GM18907 (cell line): ENCODE data around the gene POU5F2.

Experiments
- ATAC-seq: cut with Tn5 transposase; IDR thresholded peaks from one replicate; pipeline ENCODE4 v1.9.1; 2021; ENCODE audit warnings: mild to moderate bottlenecking, moderate library complexity; ENCODE audit not compliant: unreplicated experiment

The POU5F2 gene

DNA sequence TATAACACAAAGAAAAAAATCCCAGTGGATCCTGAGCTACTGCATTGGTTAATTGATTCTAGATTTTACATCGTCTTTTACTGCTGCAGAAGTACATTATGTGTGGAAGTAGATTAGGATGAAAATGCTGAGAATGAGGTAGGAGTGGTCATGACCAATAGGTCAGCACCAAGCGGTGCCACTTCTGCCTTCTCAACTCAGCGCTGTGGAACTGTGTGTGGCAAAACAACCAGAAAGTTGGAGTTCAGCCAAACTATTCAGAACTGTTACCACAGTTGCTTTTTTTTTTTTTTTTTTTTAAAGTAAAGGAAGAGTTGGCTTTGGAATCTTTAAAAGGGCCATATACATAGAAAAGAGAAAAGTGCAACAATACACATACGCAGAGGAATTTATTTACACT is 24.2 kb downstream of the POU5F2 start:
- ATAC-seq = no peak

DNA sequence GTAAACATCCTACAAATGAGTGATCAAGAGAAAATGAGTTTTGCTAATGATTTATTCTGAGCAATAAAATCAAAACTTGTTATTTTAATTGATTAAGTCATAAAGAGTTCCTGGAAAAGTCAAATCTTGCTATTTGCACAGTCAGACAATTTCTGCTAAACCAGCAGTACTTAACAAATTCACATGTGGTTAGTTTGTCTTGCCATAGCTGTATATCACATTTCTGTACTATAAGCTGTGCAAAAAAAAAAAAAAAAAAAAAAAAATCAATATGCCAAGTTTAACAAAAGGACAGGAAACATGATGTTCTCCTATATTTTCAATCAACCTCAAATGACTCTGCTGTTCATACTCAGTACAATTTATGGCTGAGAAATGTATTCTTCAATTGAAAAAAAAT is 24.9 kb downstream of the POU5F2 start:
- ATAC-seq = no peak

DNA sequence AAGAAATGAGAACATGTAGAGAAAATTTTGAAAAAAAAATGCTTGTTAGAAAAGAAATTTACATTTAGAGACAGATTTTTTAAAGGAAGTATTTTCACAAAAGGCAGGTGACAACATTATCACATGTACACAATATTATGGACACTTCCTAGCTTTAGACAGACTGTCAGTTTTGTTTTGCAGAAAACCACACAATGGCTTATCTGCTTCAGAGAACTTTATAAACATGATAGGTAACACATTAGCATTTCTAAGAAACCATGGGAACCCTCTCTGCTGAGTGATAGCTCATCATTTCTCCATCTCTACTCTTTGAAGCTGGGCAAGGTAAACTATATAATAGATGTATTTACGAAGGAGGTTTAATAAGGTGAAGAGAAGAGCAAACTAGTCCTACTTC is 25.6 kb downstream of the POU5F2 start:
- ATAC-seq = no peak

DNA sequence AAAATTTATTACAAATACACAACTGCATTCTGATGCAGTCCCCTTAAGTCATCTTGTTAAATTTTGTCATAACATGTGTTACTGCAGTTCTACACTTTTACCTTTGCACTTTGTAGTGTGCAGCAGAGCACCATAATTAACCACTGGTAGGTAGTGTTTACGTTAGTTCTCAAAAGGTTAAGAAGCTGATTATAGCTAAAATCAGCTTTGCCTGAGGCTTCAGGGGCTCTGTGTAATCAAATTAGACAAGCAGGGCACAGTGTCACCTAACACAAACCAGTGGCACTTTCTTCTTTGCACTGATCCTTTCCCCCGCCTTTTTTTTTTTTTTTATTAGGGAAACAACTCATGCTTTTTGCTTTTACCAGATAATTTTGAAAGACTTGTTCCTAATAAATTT is 26.1 kb downstream of the POU5F2 start:
- ATAC-seq = no peak

DNA sequence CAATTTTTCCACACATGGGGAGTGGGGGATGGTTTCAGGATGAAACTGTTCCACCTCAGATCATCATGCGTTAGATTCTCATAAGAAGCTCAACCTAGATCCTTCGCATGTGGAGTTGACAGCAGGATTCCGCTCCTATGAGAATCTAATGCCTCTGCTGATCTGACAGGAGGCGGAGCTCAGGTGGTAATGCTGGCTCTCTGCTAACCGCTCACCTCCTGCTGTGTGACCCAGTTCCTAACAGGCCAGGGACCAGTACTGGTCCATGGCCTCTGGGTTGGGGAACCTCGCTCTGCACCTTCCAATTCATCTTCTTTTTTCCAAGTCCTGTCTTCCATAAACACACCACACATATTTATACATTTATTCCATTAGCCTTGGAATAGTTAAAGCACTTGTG is 33.0 kb downstream of the POU5F2 start:
- ATAC-seq = no peak

DNA sequence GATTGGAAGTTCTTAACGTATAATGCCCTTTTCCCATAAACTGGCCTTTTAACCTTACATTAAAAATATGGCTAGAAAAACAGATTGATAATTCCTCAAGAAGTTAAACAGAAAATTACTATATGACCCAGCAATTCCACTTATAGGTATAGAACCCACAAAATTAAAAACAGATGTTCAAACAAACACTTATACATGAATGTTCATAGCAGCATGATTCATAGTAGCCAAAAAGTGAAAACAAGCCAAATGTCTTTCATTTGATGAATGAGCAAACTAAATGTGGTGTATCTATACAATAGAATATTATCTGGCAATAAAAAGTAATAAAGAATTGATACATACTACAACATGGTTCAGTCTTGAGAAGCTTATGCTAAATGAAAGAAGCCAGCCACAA is 35.5 kb downstream of the POU5F2 start:
- ATAC-seq = no peak

DNA sequence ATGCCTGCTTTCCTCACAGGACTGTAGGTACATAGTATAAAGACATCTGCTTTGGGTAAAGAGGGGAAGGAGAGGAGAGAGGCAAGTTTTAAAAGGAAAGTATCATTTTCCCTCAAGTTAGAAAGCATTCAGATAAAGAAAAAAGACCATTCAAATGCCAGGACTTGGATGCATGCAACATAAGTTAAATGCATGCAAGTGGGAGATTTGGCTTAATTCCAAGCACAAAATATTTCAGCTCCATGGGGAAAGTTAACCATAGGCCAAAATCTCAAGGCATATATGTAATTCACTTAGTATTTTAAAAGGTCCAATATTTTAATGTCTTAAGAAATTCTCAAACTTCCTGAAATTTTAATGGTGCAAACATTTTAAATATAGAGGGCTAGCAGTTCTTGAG is 36.4 kb downstream of the POU5F2 start:
- no peak for ATAC-seq

DNA sequence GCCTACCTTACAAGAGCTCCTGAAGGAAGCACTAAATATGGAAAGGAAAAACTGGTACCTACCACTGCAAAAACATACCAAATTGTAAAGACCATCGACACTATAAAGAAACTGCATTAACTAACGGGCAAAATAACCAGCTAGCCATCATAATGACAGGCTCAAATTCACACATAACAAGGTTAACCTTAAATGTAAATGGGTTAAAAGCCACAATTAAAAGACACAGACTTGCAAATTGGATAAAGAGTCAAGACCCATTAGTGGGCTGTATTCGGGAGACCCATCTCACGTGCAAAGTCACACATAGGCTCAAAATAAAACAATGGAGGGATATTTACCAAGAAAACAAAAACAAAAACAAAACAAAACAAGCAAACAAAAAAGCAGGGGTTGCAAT is 49.4 kb downstream of the POU5F2 start:
- ATAC-seq = no peak
